AG09319 (cell line): ENCODE data around the gene SORL1.

Experiments used
- DNase-seq: peaks from one replicate; pipeline ENCODE4 v3.0.0-alpha.2; 2010; ENCODE audit warnings: low read depth; ENCODE audit errors: extremely low read depth
- CTCF ChIP-seq: IDR thresholded peaks from 2 replicates; pipeline ENCODE4 v1.5.1; 2011; ENCODE audit warnings: low read depth, mild to moderate bottlenecking, inconsistent platforms, low read length, moderate library complexity

Gene SORL1

GRCh38 chr11:121665206-121665838 is 213.2 kb downstream of the SORL1 start:
- no peak for DNase-seq
- TF ChIP-seq CTCF, result no peak

- TF ChIP-seq CTCF, result no peak
- no peak for DNase-seq
These were observed 215.7 kb downstream of the SORL1 start for GRCh38 chr11:121667836-121668235.

- DNase-seq, result no peak
- TF ChIP-seq CTCF, result no peak
These were observed 217.3 kb downstream of the SORL1 start for GRCh38 chr11:121669422-121669821.

GRCh38 chr11:121670266-121670665 is 218.2 kb downstream of the SORL1 start:
- no peak for TF ChIP-seq CTCF
- DNase-seq, result no peak

- no peak for DNase-seq
- TF ChIP-seq CTCF, result no peak
These were observed 218.7 kb downstream of the SORL1 start for GRCh38 chr11:121670805-121671282.

- no peak for TF ChIP-seq CTCF
- no peak for DNase-seq
These were observed 219.4 kb downstream of the SORL1 start for GRCh38 chr11:121671283-121672168.
